Neural cell (in vitro differentiated cells): ENCODE measurements around the gene INF2. TPM values are rescaled to one million over a fixed set of nuclear protein-coding genes. Genes with fewer than 3 reads are reported as not detected.

ENCODE experiments used
- H2AFZ ChIP-seq: fragments of 200-600, 300-800 bp; sonication (generic), shearing (Covaris generic); 2 replicates; pipeline ENCODE4 v1.6.0; 2014; ENCODE audit warnings: low read depth, mild to moderate bottlenecking, antibody characterized with exemption, low read length, moderate library complexity
- H3F3A ChIP-seq: fragments of 200-600 bp; shearing (Covaris generic); 2 replicates; pipeline ENCODE4 v1.6.1; 2016; ENCODE audit warnings: mild to moderate bottlenecking, moderate library complexity, mixed read lengths, antibody characterized with exemption, low read length; ENCODE audit not compliant: insufficient read depth, poor library complexity, severe bottlenecking
- H3K27ac ChIP-seq: fragments of 200-600, 300-800 bp; sonication (generic), shearing (Covaris generic); 2 replicates; pipeline ENCODE4 v1.5.1; 2014; ENCODE audit warnings: mild to moderate bottlenecking, low read length, moderate library complexity
- H3K27me3 ChIP-seq: fragments of 300-800, 200-600 bp; sonication (generic), shearing (Covaris generic); 2 replicates; pipeline ENCODE4 v1.6.0; 2014; ENCODE audit warnings: mild to moderate bottlenecking, low read depth, low read length, moderate library complexity; ENCODE audit not compliant: insufficient read depth
- H3K36me3 ChIP-seq: fragments of 300-800, 200-600 bp; sonication (generic), shearing (Covaris generic); 2 replicates; pipeline ENCODE4 v1.5.1; 2014; ENCODE audit warnings: mild to moderate bottlenecking, antibody characterized with exemption, low read length, moderate library complexity; ENCODE audit not compliant: insufficient read depth
- H3K4me2 ChIP-seq: fragments of 300-800, 200-600 bp; sonication (generic), shearing (Covaris generic); 2 replicates; pipeline ENCODE4 v1.6.0; 2014; ENCODE audit warnings: mild to moderate bottlenecking, low read length
- H3K4me3 ChIP-seq: fragments of 300-800, 200-600 bp; sonication (generic), shearing (Covaris generic); 2 replicates; pipeline ENCODE4 v1.5.1; 2014; ENCODE audit warnings: mild to moderate bottlenecking, low read length, moderate library complexity
- H3K79me2 ChIP-seq: fragments of 200-600 bp; shearing (Covaris generic); replicated peaks from 2 replicates; pipeline ENCODE4 v1.6.0; 2014; ENCODE audit warnings: mild to moderate bottlenecking, low read length, moderate library complexity; ENCODE audit not compliant: insufficient read depth
- H3K9ac ChIP-seq: fragments of 300-800, 200-600 bp; sonication (generic), shearing (Covaris generic); 2 replicates; pipeline ENCODE4 v1.6.1; 2016; ENCODE audit warnings: mild to moderate bottlenecking, low read length, mixed read lengths
- H3K9me2 ChIP-seq: fragments of 200-600 bp; shearing (Covaris generic); 2 replicates; pipeline ENCODE4 v1.6.1; 2016; ENCODE audit warnings: mild to moderate bottlenecking, low read length, mixed read lengths; ENCODE audit not compliant: insufficient read depth
- H3K9me3 ChIP-seq: fragments of 200-600, 300-800 bp; sonication (generic), shearing (Covaris generic); 2 replicates; pipeline ENCODE4 v1.6.1; 2016; ENCODE audit warnings: mild to moderate bottlenecking, mixed run types, low read length, moderate library complexity, mixed read lengths
- H4K20me1 ChIP-seq: fragments of 200-600 bp; shearing (Covaris generic); 2 replicates; pipeline ENCODE4 v1.6.1; 2016; ENCODE audit warnings: mild to moderate bottlenecking, mixed run types; ENCODE audit not compliant: insufficient read depth
- CTCF ChIP-seq: fragments of 450-650 bp; IDR thresholded peaks from 2 replicates; pipeline ENCODE4 v1.5.1; 2014; ENCODE audit warnings: antibody characterized with exemption, mild to moderate bottlenecking, moderate library complexity; ENCODE audit not compliant: poor library complexity, severe bottlenecking
- EP300 ChIP-seq: fragments of 450-650 bp; conservative IDR thresholded peaks from 2 replicates; pipeline ENCODE4 v1.6.1; 2014; ENCODE audit warnings: antibody characterized with exemption, mild to moderate bottlenecking, moderate library complexity; ENCODE audit not compliant: poor library complexity, severe bottlenecking
- EZH2 ChIP-seq: fragments of 200-600, 300-800 bp; shearing (Covaris generic), sonication (generic); IDR thresholded peaks from 2 replicates; pipeline ENCODE4 v1.6.1; 2014; ENCODE audit warnings: antibody characterized with exemption, low read length, borderline replicate concordance, mild to moderate bottlenecking; ENCODE audit not compliant: insufficient read depth, poor library complexity, severe bottlenecking
- MXI1 ChIP-seq: fragments of 450-650 bp; conservative IDR thresholded peaks from 2 replicates; pipeline ENCODE4 v1.6.1; 2014; ENCODE audit warnings: antibody characterized with exemption, mild to moderate bottlenecking; ENCODE audit not compliant: poor library complexity, severe bottlenecking
- POLR2AphosphoS5 ChIP-seq: IDR thresholded peaks from 2 replicates; pipeline ENCODE4 v1.6.1; 2012
- RAD21 ChIP-seq: fragments of 450-650 bp; conservative IDR thresholded peaks from 2 replicates; pipeline ENCODE4 v1.6.1; 2014; ENCODE audit warnings: antibody characterized with exemption, mild to moderate bottlenecking, moderate library complexity
- REST ChIP-seq: IDR thresholded peaks from 2 replicates; pipeline ENCODE4 v1.6.1; 2012; ENCODE audit warnings: borderline replicate concordance
- SMC3 ChIP-seq: fragments of 450-650 bp; conservative IDR thresholded peaks from 2 replicates; pipeline ENCODE4 v1.6.1; 2014; ENCODE audit warnings: antibody characterized with exemption, mild to moderate bottlenecking, moderate library complexity; ENCODE audit not compliant: poor library complexity
- TAF1 ChIP-seq: IDR thresholded peaks from 2 replicates; pipeline ENCODE4 v1.6.1; 2012; ENCODE audit warnings: low read depth
- polyA plus RNA-seq: library from polyadenylated mRNA; depleted of rRNA; stranded (reverse); fragments of >200 nt; gene quantifications from 2 replicates; pipeline ENCODE4 v1.2.3, GENCODE V29; 2014

Gene INF2
- polyA plus RNA-seq, 1 donor from 2014 or later: 0.02 TPM

GRCh38 chr14:104686624-104687517 lies 2.5 kb upstream of the INF2 start:
- Histone ChIP-seq H3K27ac (no peak overlapping the region), H3K79me2 (no peaks in the 10 kb centered on the region), H3K9me3 (no peaks in the 10 kb centered on the region), H3K9ac (no peak overlapping the region), H3F3A (no peaks in the 10 kb centered on the region), H3K4me2 (no peak overlapping the region), H4K20me1 (no peaks in the 10 kb centered on the region), H3K9me2 (no peaks in the 10 kb centered on the region), H2AFZ (no peak overlapping the region), H3K36me3 (no peaks in the 10 kb centered on the region), H3K4me3 (no peak overlapping the region), H3K27me3 (peaks cover 5% of the 10 kb centered on the region)
- no peak for TF ChIP-seq CTCF
- no peak for TF ChIP-seq POLR2AphosphoS5
- no peak for TF ChIP-seq EZH2
- TF ChIP-seq EP300: no peak
- no peak for TF ChIP-seq SMC3
- no peak for TF ChIP-seq MXI1
- TF ChIP-seq TAF1: no peak
- no peak for TF ChIP-seq RAD21
- TF ChIP-seq REST: no peak

GRCh38 chr14:104687601-104688504 lies 1.6 kb upstream of the INF2 start:
- Histone ChIP-seq H3K36me3 (no peaks in the 10 kb centered on the region), H3K4me2 (no peak overlapping the region), H2AFZ (no peak overlapping the region), H3K27ac (no peak overlapping the region), H3K79me2 (no peaks in the 10 kb centered on the region), H4K20me1 (no peaks in the 10 kb centered on the region), H3K9me3 (no peaks in the 10 kb centered on the region), H3K27me3 (peaks cover 5% of the 10 kb centered on the region), H3F3A (no peaks in the 10 kb centered on the region), H3K4me3 (no peak overlapping the region), H3K9me2 (no peaks in the 10 kb centered on the region), H3K9ac (no peak overlapping the region)
- TF ChIP-seq EP300 (no peak), REST (no peak), RAD21 (no peak), TAF1 (no peak), CTCF (no peak), EZH2 (no peak), POLR2AphosphoS5 (no peak), MXI1 (no peak), SMC3 (no peak)
